H1 (cell line): ENCODE measurements around the gene SLC44A5. TPM values are rescaled to one million over a fixed set of nuclear protein-coding genes. Genes with fewer than 3 reads are reported as not detected.

ENCODE experiments used
- CTCF ChIA-PET: fragments of 300-600 bp; sonication (Branson Sonifier 250); formaldehyde crosslinking; loops from one replicate; lab custom pipeline; 2021; ENCODE audit not compliant: partially characterized antibody; lab: Charles Lee
- POLR2A ChIA-PET: fragments of 300-600 bp; sonication (Branson Sonifier 250); formaldehyde crosslinking; loops from one replicate; lab custom pipeline; 2021; ENCODE audit warnings: inconsistent platforms; ENCODE audit not compliant: partially characterized antibody; lab: Charles Lee
- DNase-seq, 2 experiments: peaks; one replicate each; pipeline versions ENCODE4 v3.0.0 to v3.0.0-alpha.2; 2010 to 2022; ENCODE audit warnings: low spot score in 2 of 2, low read depth in 1 of 2, mixed read lengths in 1 of 2
- FAIRE-seq: peaks from 2 replicates; lab custom pipeline; 2011; peaks lifted over from hg19 to GRCh38; lab: Jason Lieb, UNC
- H2AFZ ChIP-seq: 2 replicates; pipeline ENCODE4 v1.8.1; 2012; ENCODE audit warnings: low read length, inconsistent platforms
- H2AK5ac ChIP-seq: 2 replicates; pipeline ENCODE4 v1.6.1; 2013; ENCODE audit warnings: low read depth, low read length
- H2BK120ac ChIP-seq: replicated peaks from 2 replicates; pipeline ENCODE3; 2013; ENCODE audit warnings: low read depth, low read length, inconsistent platforms
- H2BK12ac ChIP-seq: 2 replicates; pipeline ENCODE4 v1.6.1; 2013; ENCODE audit warnings: low read depth, low read length
- H2BK15ac ChIP-seq: 2 replicates; pipeline ENCODE4 v1.6.1; 2013; ENCODE audit warnings: low read length
- H2BK20ac ChIP-seq: 2 replicates; pipeline ENCODE4 v1.6.1; 2013; ENCODE audit warnings: low read length
- H2BK5ac ChIP-seq: 2 replicates; pipeline ENCODE4 v1.6.1; 2013; ENCODE audit warnings: low read depth, low read length
- H3K14ac ChIP-seq: 2 replicates; pipeline ENCODE4 v1.6.1; 2013; ENCODE audit warnings: inconsistent platforms; ENCODE audit not compliant: insufficient read length
- H3K18ac ChIP-seq: 2 replicates; pipeline ENCODE4 v1.6.1; 2013; ENCODE audit warnings: low read length; ENCODE audit errors: extremely low read depth
- H3K23ac ChIP-seq: 2 replicates; pipeline ENCODE4 v1.6.1; 2013; ENCODE audit warnings: inconsistent platforms; ENCODE audit not compliant: insufficient read length
- H3K23me2 ChIP-seq: 2 replicates; pipeline ENCODE4 v1.6.1; 2013; ENCODE audit warnings: low read depth, low read length
- H3K27ac ChIP-seq: 2 replicates; pipeline ENCODE4 v1.6.1; 2011; ENCODE audit warnings: low read depth, low read length, inconsistent platforms
- H3K27me3 ChIP-seq, 4 experiments: replicated peaks in 1 of 4; 1 replicate in 1 of 4; 2 replicates in 3 of 4; pipeline versions ENCODE4 v1.6.1 to v1.8.1; 2011 to 2013; ENCODE audit warnings: low read length in 3 of 4, mild to moderate bottlenecking in 3 of 4, inconsistent platforms in 2 of 4, mixed read lengths in 2 of 4, moderate library complexity in 1 of 4; ENCODE audit not compliant: control insufficient read depth in 3 of 4, insufficient read depth in 3 of 4; ENCODE audit errors: extremely low read depth in 1 of 4
- H3K36me3 ChIP-seq, 4 experiments: 2 replicates each; pipeline versions ENCODE4 v1.6.1 to v1.8.1; 2011 to 2013; ENCODE audit warnings: mild to moderate bottlenecking in 4 of 4, low read length in 3 of 4, moderate library complexity in 2 of 4, control low read depth in 1 of 4, inconsistent platforms in 1 of 4; ENCODE audit not compliant: insufficient read depth in 4 of 4, control insufficient read depth in 2 of 4
- H3K4ac ChIP-seq: replicated peaks from 2 replicates; pipeline ENCODE3; 2013; ENCODE audit warnings: low read length, low read depth, mixed read lengths, inconsistent platforms; ENCODE audit not compliant: insufficient read length
- H3K4me1 ChIP-seq, 4 experiments: replicated peaks in 1 of 4; 1 replicate in 1 of 4; 2 replicates in 3 of 4; pipeline versions ENCODE4 v1.6.1 to v1.8.1; 2011 to 2013; ENCODE audit warnings: low read length in 3 of 4, inconsistent platforms in 2 of 4, mixed read lengths in 1 of 4; ENCODE audit not compliant: insufficient read depth in 4 of 4, control insufficient read depth in 3 of 4
- H3K4me2 ChIP-seq, 2 experiments: 2 replicates each; pipeline versions ENCODE4 v1.6.1 to v1.8.1; 2011 to 2013; ENCODE audit warnings: low read depth in 2 of 2, low read length in 2 of 2, control low read depth in 1 of 2, inconsistent platforms in 1 of 2, mild to moderate bottlenecking in 1 of 2; ENCODE audit not compliant: insufficient read depth in 1 of 2
- H3K4me3 ChIP-seq, 4 experiments: fragments of 200-600, 300-600 bp in 1 of 4; sonication (generic), shearing (Covaris generic), sonication (Bioruptor Twin) in 1 of 4; 2 replicates each; pipeline versions ENCODE4 v1.5.1 to v1.8.1; 2011 to 2016; ENCODE audit warnings: low read length in 4 of 4, low read depth in 3 of 4, control low read depth in 2 of 4, inconsistent platforms in 2 of 4, mild to moderate bottlenecking in 2 of 4, mixed read lengths in 1 of 4, moderate library complexity in 1 of 4; ENCODE audit not compliant: insufficient read depth in 2 of 4; ENCODE audit errors: extremely low read depth in 1 of 4
- H3K56ac ChIP-seq: replicated peaks from 2 replicates; pipeline ENCODE3; 2013; ENCODE audit warnings: low read depth, mild to moderate bottlenecking, mixed read lengths, low read length, inconsistent platforms; ENCODE audit not compliant: insufficient read length
- H3K79me1 ChIP-seq: 2 replicates; pipeline ENCODE4 v1.6.1; 2013; ENCODE audit warnings: low read depth, low read length, control low read depth
- H3K79me2 ChIP-seq, 2 experiments: 2 replicates each; pipeline versions ENCODE4 v1.6.1 to v1.8.1; 2012 to 2013; ENCODE audit warnings: low read length in 2 of 2, mild to moderate bottlenecking in 2 of 2, inconsistent platforms in 1 of 2; ENCODE audit not compliant: insufficient read depth in 2 of 2, control insufficient read depth in 1 of 2
- H3K9ac ChIP-seq, 4 experiments: replicated peaks in 1 of 4; 1 replicate in 1 of 4; 2 replicates in 3 of 4; pipeline versions ENCODE4 v1.6.1 to v1.8.1; 2011 to 2013; ENCODE audit warnings: low read depth in 3 of 4, low read length in 3 of 4, control low read depth in 2 of 4, mild to moderate bottlenecking in 2 of 4, moderate library complexity in 2 of 4, inconsistent platforms in 1 of 4; ENCODE audit errors: extremely low read depth in 1 of 4
- H3K9me3 ChIP-seq, 2 experiments: 2 replicates each; pipeline versions ENCODE4 v1.6.1 to v1.8.1; 2012 to 2013; ENCODE audit warnings: mild to moderate bottlenecking in 2 of 2, moderate library complexity in 2 of 2, control low read depth in 1 of 2, inconsistent platforms in 1 of 2, low read depth in 1 of 2, low read length in 1 of 2, mixed read lengths in 1 of 2; ENCODE audit not compliant: insufficient read depth in 2 of 2
- H4K20me1 ChIP-seq, 2 experiments: replicated peaks in 1 of 2; 2 replicates each; pipeline versions ENCODE3 to v1.8.1; 2011 to 2013; ENCODE audit warnings: inconsistent platforms in 2 of 2, low read length in 2 of 2, mild to moderate bottlenecking in 1 of 2; ENCODE audit not compliant: insufficient read depth in 2 of 2, control insufficient read depth in 1 of 2
- H4K5ac ChIP-seq: 2 replicates; pipeline ENCODE4 v1.6.1; 2013; ENCODE audit warnings: low read length, low read depth, mixed read lengths, inconsistent platforms; ENCODE audit not compliant: insufficient read length
- H4K8ac ChIP-seq: 2 replicates; pipeline ENCODE4 v1.8.0; 2013; ENCODE audit warnings: mild to moderate bottlenecking, moderate library complexity, low read length, inconsistent platforms; ENCODE audit not compliant: insufficient read depth; ENCODE audit errors: extremely low read depth
- H4K91ac ChIP-seq: replicated peaks from 2 replicates; pipeline ENCODE3; 2013; ENCODE audit warnings: low read length, mixed read lengths, inconsistent platforms; ENCODE audit not compliant: insufficient read length
- ATF2 ChIP-seq: IDR thresholded peaks from 2 replicates; pipeline ENCODE4 v1.6.1; 2012; ENCODE audit warnings: low read length, inconsistent platforms
- CHD1 ChIP-seq: IDR thresholded peaks from 2 replicates; pipeline ENCODE4 v1.6.1; 2012; ENCODE audit warnings: low read depth, low read length, improper control_type of control experiment
- CHD2 ChIP-seq: IDR thresholded peaks from 2 replicates; pipeline ENCODE4 v1.6.1; 2012; ENCODE audit warnings: low read length, improper control_type of control experiment
- HDAC2 ChIP-seq, 2 experiments: fragments of 300-600 bp in 1 of 2; sonication (generic) in 1 of 2; IDR thresholded peaks; 2 replicates each; pipeline ENCODE4 v1.6.1; 2011 to 2012; ENCODE audit warnings: low read depth in 2 of 2, low read length in 2 of 2, mild to moderate bottlenecking in 2 of 2, moderate library complexity in 2 of 2, borderline replicate concordance in 1 of 2, inconsistent platforms in 1 of 2
- JUND ChIP-seq: IDR thresholded peaks from 2 replicates; pipeline ENCODE4 v1.6.1; 2011; ENCODE audit warnings: mild to moderate bottlenecking, improper control_type of control experiment, low read length
- KDM5A ChIP-seq: fragments of 200-600 bp; IDR thresholded peaks from 2 replicates; pipeline ENCODE4 v1.7.1; 2012; ENCODE audit warnings: mild to moderate bottlenecking, low read length, inconsistent platforms, mixed read lengths
- RFX5 ChIP-seq: IDR thresholded peaks from 2 replicates; pipeline ENCODE4 v1.6.1; 2011; ENCODE audit warnings: low read depth, low read length, improper control_type of control experiment, borderline replicate concordance
- SAP30 ChIP-seq: fragments of 300-600 bp; sonication (generic); IDR thresholded peaks from 2 replicates; pipeline ENCODE4 v1.7.1; 2012; ENCODE audit warnings: low read length, moderate library complexity, mild to moderate bottlenecking, inconsistent platforms; ENCODE audit not compliant: insufficient read depth, insufficient replicate concordance
- SP2 ChIP-seq: IDR thresholded peaks from 2 replicates; pipeline ENCODE4 v1.6.1; 2012; ENCODE audit warnings: mild to moderate bottlenecking, low read length, inconsistent platforms
- SRF ChIP-seq: IDR thresholded peaks from 2 replicates; pipeline ENCODE4 v1.6.1; 2011; ENCODE audit warnings: mild to moderate bottlenecking, low read depth, low read length, moderate library complexity
- ZNF274 ChIP-seq: IDR thresholded peaks from 2 replicates; pipeline ENCODE4 v1.7.0; 2012; ENCODE audit warnings: low read length, borderline replicate concordance; ENCODE audit errors: extremely low read depth
- WGBS, 2 experiments: shearing (Covaris generic) in 1 of 2; methylation state at CpG; one replicate each; pipeline versions ENCODE4 v1.1.6 to v1.1.7; 2013 to 2015; ENCODE audit warnings: low lambda C conversion rate in 2 of 2, mixed read lengths in 2 of 2, inconsistent platforms in 1 of 2, low coverage in 1 of 2, missing lambda C conversion rate in 1 of 2; ENCODE audit not compliant: insufficient replicate concordance in 2 of 2, insufficient coverage in 1 of 2, insufficient read length in 1 of 2; ENCODE audit errors: extremely low coverage in 1 of 2, missing lambda C conversion rate in 1 of 2; 5-methylcytosine and 5-hydroxymethylcytosine counted together
- polyA plus RNA-seq, 7 experiments: library from polyadenylated mRNA; depleted of rRNA in 3 of 7; stranded (reverse) in 5 of 7; unstranded in 2 of 7; fragments of >200 nt in 5 of 7; fragments of 200-250 nt in 2 of 7; gene quantifications; 1 replicate in 5 of 7; 2 replicates in 1 of 7; 4 replicates in 1 of 7; pipeline versions ENCODE4 v1.2.1 to v1.2.3, GENCODE V29; 2011 to 2013; ENCODE audit warnings: missing spikeins in 2 of 7, mixed read lengths in 2 of 7
- total RNA-seq: library from RNA; stranded (reverse); fragmentation: NEBNext Ultra II Directional; extraction: Animal tissue kit (Norgen Biotek cat#: 25700); gene quantifications from 2 replicates; pipeline ENCODE4 v1.2.1, GENCODE V29; 2021

SLC44A5 gene
- total and polyA plus RNA-seq, 2 of the 8 experiments (the other 6 are each of a cell fraction or from before 2014, with no cell fraction given): 1.8 to 3.3 TPM

GRCh38 chr1:75461808-75462325, 149.0 kb downstream of the SLC44A5 start:
- Histone ChIP-seq H3K9me3 (no peaks in the 10 kb centered on the region), H2BK20ac (no peak overlapping the region)

More at GRCh38 chr1:75461808-75462325, 149.0 kb downstream of the SLC44A5 start:
- no peaks in the 10 kb centered on the region for H3K79me2 ChIP-seq
- H3K56ac ChIP-seq: no peak overlapping the region
- H3K9ac ChIP-seq: no peak overlapping the region
- no peak overlapping the region for H3K4me3 ChIP-seq
- H2BK15ac ChIP-seq: no peak overlapping the region
- no peak overlapping the region for H2BK120ac ChIP-seq
- H4K5ac ChIP-seq: no peak overlapping the region
- 86% methylated on average over 3 of the region's 3 CpGs; no CpG with 5 or more reads in 1 of the 2 experiments for WGBS, 2 experiments
- H3K4me2 ChIP-seq: no peak overlapping the region
- no peaks in the 10 kb centered on the region for H3K36me3 ChIP-seq
- no peaks in the 10 kb centered on the region for H3K79me1 ChIP-seq
- FAIRE-seq: no peak
- no peak overlapping the region for H3K23ac ChIP-seq
- H3K23me2 ChIP-seq: no peaks in the 10 kb centered on the region
- H4K91ac ChIP-seq: no peak overlapping the region
- no peak overlapping the region for H2BK5ac ChIP-seq
- H2AK5ac ChIP-seq: no peak overlapping the region
- H4K8ac ChIP-seq: no peak overlapping the region
- no peak overlapping the region for H3K27ac ChIP-seq
- CTCF ChIA-PET: interaction anchor here (0.6 kb wide), 1 partner anchor 14 kb away, joined by 3 read pairs; no protein-coding TSS in a partner anchor
- H4K20me1 ChIP-seq: no peaks in the 10 kb centered on the region
- DNase-seq: no peak
- TF ChIP-seq JUND (no peak), RFX5 (no peak), ATF2 (no peak), KDM5A (no peak), HDAC2 (IDR thresholded peaks at IDR 0.05; ENCODE audit: borderline replicate concordance in 1 of 2, low read depth in 2 of 2, low read length in 2 of 2) (no peak), CHD1 (no peak), SAP30 (no peak), CHD2 (no peak), SRF (no peak), ZNF274 (no peak), SP2 (no peak)
- no peaks in the 10 kb centered on the region for H3K27me3 ChIP-seq
- no peaks in the 10 kb centered on the region for H3K4me1 ChIP-seq
- H2BK12ac ChIP-seq: no peak overlapping the region
- H3K4ac ChIP-seq: no peak overlapping the region
- H3K18ac ChIP-seq: no peak overlapping the region
- H3K14ac ChIP-seq: no peak overlapping the region
- H2AFZ ChIP-seq: no peak overlapping the region
- POLR2A ChIA-PET: no interaction called here
